HepG2 (cell line): ENCODE measurements around the gene DOCK2. TPM values are rescaled to one million over a fixed set of nuclear protein-coding genes. Genes with fewer than 3 reads are reported as not detected.

ENCODE experiments used
- ATAC-seq: fragments of 200-7000 bp; cut with Tn5 transposase; 3 replicates; pipeline ENCODE4 v1.9.1; 2020; ENCODE audit warnings: mild to moderate bottlenecking, moderate library complexity
- BruUV-seq: library from RNA; stranded (reverse); fragments of 400-500 nt; replicated peaks from 2 replicates; lab custom pipeline; 2021; lab: Mats Ljungman, UMichigan
- CTCF ChIA-PET: fragments of 300-600 bp; formaldehyde crosslinking; extraction: SDS; loops from one replicate; lab custom pipeline; 2021; ENCODE audit warnings: low total read pairs, inconsistent platforms, low intra/inter-chr PET ratio; lab: Yijun Ruan, JAX
- POLR2A ChIA-PET: fragments of 350-600 bp; sonication (Branson Sonifier 250); formaldehyde crosslinking; loops from one replicate; lab custom pipeline; 2020; ENCODE audit warnings: antibody characterized with exemption, inconsistent platforms; lab: Yijun Ruan, JAX
- DNase-seq: peaks from one replicate; pipeline ENCODE4 v3.0.0-alpha.2; 2015; ENCODE audit warnings: low spot score
- FAIRE-seq: peaks from 3 replicates; lab custom pipeline; 2011; peaks lifted over from hg19 to GRCh38; lab: Jason Lieb, UNC
- H2AFZ ChIP-seq: one replicate; pipeline ENCODE4 v1.6.1; 2011; ENCODE audit warnings: low read length, inconsistent platforms
- H3K27ac ChIP-seq: fragments of 300-600 bp; 3 replicates; pipeline ENCODE4 v1.8.0; 2011; ENCODE audit warnings: mixed run types, mild to moderate bottlenecking, mixed read lengths, low read length, inconsistent platforms; ENCODE audit not compliant: insufficient read depth; ENCODE audit errors: extremely low read length
- H3K27me3 ChIP-seq, 2 experiments: fragments of 200-600 bp in 1 of 2; 2 replicates in 1 of 2; 3 replicates in 1 of 2; pipeline versions ENCODE4 v1.6.0 to v1.8.0; 2011; ENCODE audit warnings: low read length in 2 of 2, mild to moderate bottlenecking in 2 of 2, moderate library complexity in 2 of 2, inconsistent platforms in 1 of 2; ENCODE audit not compliant: insufficient read depth in 2 of 2, control insufficient read depth in 1 of 2
- H3K36me3 ChIP-seq, 2 experiments: fragments of 200-600 bp in 1 of 2; replicated peaks in 1 of 2; 2 replicates in 1 of 2; 3 replicates in 1 of 2; pipeline versions ENCODE4 v1.5.1 to v1.8.0; 2011; ENCODE audit warnings: low read length in 2 of 2, inconsistent platforms in 1 of 2; ENCODE audit not compliant: insufficient read depth in 2 of 2, control insufficient read depth in 1 of 2
- H3K4me1 ChIP-seq: 2 replicates; pipeline ENCODE4 v1.5.1; 2012; ENCODE audit warnings: low read length, inconsistent platforms; ENCODE audit not compliant: insufficient read depth
- H3K4me2 ChIP-seq: 2 replicates; pipeline ENCODE4 v1.6.0; 2011; ENCODE audit warnings: low read depth, low read length, inconsistent platforms
- H3K4me3 ChIP-seq, 3 experiments: fragments of 200-600 bp in 1 of 3; sonication (generic), shearing (Covaris generic) in 1 of 3; replicated peaks in 1 of 3; 2 replicates each; pipeline ENCODE4 v1.5.1; 2011 to 2016; ENCODE audit warnings: low read length in 3 of 3, inconsistent platforms in 2 of 3, low read depth in 2 of 3, mild to moderate bottlenecking in 2 of 3, control low read depth in 1 of 3, mixed read lengths in 1 of 3; ENCODE audit not compliant: insufficient read depth in 1 of 3
- H3K79me2 ChIP-seq: one replicate; pipeline ENCODE4 v1.6.1; 2011; ENCODE audit warnings: low read length, inconsistent platforms; ENCODE audit not compliant: insufficient read depth
- H3K9ac ChIP-seq: 2 replicates; pipeline ENCODE4 v1.6.0; 2011; ENCODE audit warnings: mild to moderate bottlenecking, low read depth, low read length, inconsistent platforms; ENCODE audit not compliant: insufficient read depth
- H3K9me3 ChIP-seq: 2 replicates; pipeline ENCODE4 v1.5.1; 2012; ENCODE audit warnings: mild to moderate bottlenecking, low read length
- H4K20me1 ChIP-seq: 2 replicates; pipeline ENCODE4 v1.6.0; 2011; ENCODE audit warnings: inconsistent platforms, mild to moderate bottlenecking, low read length, moderate library complexity; ENCODE audit not compliant: insufficient read depth
- CEBPG ChIP-seq: IDR thresholded peaks from 2 replicates; pipeline ENCODE4 v1.6.1; 2016
- KDM4B ChIP-seq: sonication (generic); formaldehyde crosslinking; IDR thresholded peaks from 2 replicates; pipeline ENCODE4 v1.4.0; 2020; ENCODE audit warnings: missing genetic modification reagents
- TAF1 ChIP-seq: sonication (generic); formaldehyde crosslinking; IDR thresholded peaks from 2 replicates; pipeline ENCODE4 v1.4.0; 2020; ENCODE audit warnings: missing genetic modification reagents
- UBTF ChIP-seq: sonication (generic); formaldehyde crosslinking; IDR thresholded peaks from 2 replicates; pipeline ENCODE4 v1.4.0; 2020; ENCODE audit warnings: mild to moderate bottlenecking, missing genetic modification reagents
- ZBTB7A ChIP-seq: sonication (generic); formaldehyde crosslinking; IDR thresholded peaks from 2 replicates; pipeline ENCODE4 v1.8.0; 2022; ENCODE audit warnings: mild to moderate bottlenecking, missing genetic modification reagents
- ZNF121 ChIP-seq: sonication (generic); formaldehyde crosslinking; IDR thresholded peaks from 2 replicates; pipeline ENCODE4 v1.5.0; 2020; ENCODE audit warnings: mild to moderate bottlenecking, missing genetic modification reagents
- ZNF616 ChIP-seq: sonication (generic); formaldehyde crosslinking; IDR thresholded peaks from 2 replicates; pipeline ENCODE4 v1.5.0; 2020; ENCODE audit warnings: low read depth, mild to moderate bottlenecking, missing genetic modification reagents
- ZUFSP ChIP-seq: sonication (generic); formaldehyde crosslinking; IDR thresholded peaks from 2 replicates; pipeline ENCODE4 v1.9.0; 2021; ENCODE audit warnings: missing genetic modification reagents, mild to moderate bottlenecking, borderline replicate concordance
- WGBS: methylation state at CpG from one replicate; pipeline ENCODE4 v1.1.6; 2017; ENCODE audit warnings: low lambda C conversion rate; 5-methylcytosine and 5-hydroxymethylcytosine counted together
- in situ Hi-C: cut with HindIII; loops from 2 replicates; pipeline ENCODE4 v1.10.0; 2017; ENCODE audit warnings: low pct_unique_long_range_greater_than_20kb; ENCODE audit not compliant: extremely low pct_ligation_motif_present
- intact Hi-C: fragments of 100-400 bp; cut with micrococcal nuclease; formaldehyde crosslinking; loops from one replicate; pipeline ENCODE4 v1.10.0; 2022; ENCODE audit not compliant: unreplicated experiment
- polyA plus RNA-seq, 8 experiments: library from polyadenylated mRNA; depleted of rRNA in 3 of 8; stranded (reverse) in 7 of 8; unstranded in 1 of 8; fragments of >200 nt; fragmentation: Illumina TruSeq in 4 of 8; extraction: Trizol in 4 of 8; gene quantifications; 2 replicates each; pipeline versions ENCODE4 v1.2.1 to v1.2.3, GENCODE V29; 2011 to 2016; ENCODE audit warnings: low read depth in 4 of 8, missing spikeins in 1 of 8, mixed read lengths in 1 of 8; ENCODE audit not compliant: insufficient read depth in 1 of 8
- total RNA-seq, 5 experiments: library from RNA; depleted of rRNA; stranded (reverse); fragments of >200 nt; fragmentation: Illumina TruSeq; extraction: Trizol; gene quantifications; 2 replicates each; pipeline ENCODE4 v1.2.3, GENCODE V29; 2016; ENCODE audit warnings: low read depth in 1 of 5
- TF ChIP-seq, protein P1 (sequence below): sonication (generic); formaldehyde crosslinking; IDR thresholded peaks from 2 replicates; pipeline ENCODE4 v1.9.0; 2021; ENCODE audit warnings: missing genetic modification reagents, borderline replicate concordance
- TF ChIP-seq, protein P2 (sequence below): sonication (generic); formaldehyde crosslinking; IDR thresholded peaks from 2 replicates; pipeline ENCODE4 v1.8.0; 2022; ENCODE audit warnings: mild to moderate bottlenecking, missing genetic modification reagents, borderline replicate concordance

Gene DOCK2
- total and polyA plus RNA-seq, 2 of the 13 experiments (the other 11 are each of a cell fraction or from before 2014, with no cell fraction given) = not detected

- ChIA-PET POLR2A (no interaction called here), CTCF (no interaction called here)
- H3K27me3 ChIP-seq = no peaks in the 10 kb centered on the region; a peak in 1 of 5 replicates
- no peaks in the 10 kb centered on the region for H3K4me1 ChIP-seq
- no peak for FAIRE-seq
- ATAC-seq = no peak
- no peak overlapping the region for H3K9ac ChIP-seq
- H3K79me2 ChIP-seq = no peaks in the 10 kb centered on the region
- no peak overlapping the region for H3K27ac ChIP-seq
- H4K20me1 ChIP-seq = no peaks in the 10 kb centered on the region
- no peak for DNase-seq
- no peaks in the 10 kb centered on the region for H3K36me3 ChIP-seq
- no peak for TF ChIP-seq CEBPG (CRISPR knock-in tag)
- no peak for TF ChIP-seq TAF1
- TF ChIP-seq, protein P1, sequence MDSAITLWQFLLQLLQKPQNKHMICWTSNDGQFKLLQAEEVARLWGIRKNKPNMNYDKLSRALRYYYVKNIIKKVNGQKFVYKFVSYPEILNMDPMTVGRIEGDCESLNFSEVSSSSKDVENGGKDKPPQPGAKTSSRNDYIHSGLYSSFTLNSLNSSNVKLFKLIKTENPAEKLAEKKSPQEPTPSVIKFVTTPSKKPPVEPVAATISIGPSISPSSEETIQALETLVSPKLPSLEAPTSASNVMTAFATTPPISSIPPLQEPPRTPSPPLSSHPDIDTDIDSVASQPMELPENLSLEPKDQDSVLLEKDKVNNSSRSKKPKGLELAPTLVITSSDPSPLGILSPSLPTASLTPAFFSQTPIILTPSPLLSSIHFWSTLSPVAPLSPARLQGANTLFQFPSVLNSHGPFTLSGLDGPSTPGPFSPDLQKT (CRISPR knock-in tag) = no peak
- TF ChIP-seq ZBTB7A (CRISPR knock-in tag) = no peak
- TF ChIP-seq, protein P2, sequence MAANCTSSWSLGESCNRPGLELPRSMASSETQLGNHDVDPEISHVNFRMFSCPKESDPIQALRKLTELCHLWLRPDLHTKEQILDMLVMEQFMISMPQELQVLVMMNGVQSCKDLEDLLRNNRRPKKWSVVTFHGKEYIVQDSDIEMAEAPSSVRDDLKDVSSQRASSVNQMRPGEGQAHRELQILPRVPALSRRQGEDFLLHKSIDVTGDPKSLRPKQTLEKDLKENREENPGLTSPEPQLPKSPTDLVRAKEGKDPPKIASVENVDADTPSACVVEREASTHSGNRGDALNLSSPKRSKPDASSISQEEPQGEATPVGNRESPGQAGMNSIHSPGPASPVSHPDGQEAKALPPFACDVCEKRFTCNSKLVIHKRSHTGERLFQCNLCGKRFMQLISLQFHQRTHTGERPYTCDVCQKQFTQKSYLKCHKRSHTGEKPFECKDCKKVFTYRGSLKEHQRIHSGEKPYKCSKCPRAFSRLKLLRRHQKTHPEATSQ = no peak
- TF ChIP-seq UBTF (CRISPR knock-in tag) = no peak
- no peak for TF ChIP-seq KDM4B (CRISPR knock-in tag)
- no peak for TF ChIP-seq ZNF121 (CRISPR knock-in tag)
- no peak for TF ChIP-seq ZNF616
- TF ChIP-seq ZUFSP = no peak
- H3K9me3 ChIP-seq = no peaks in the 10 kb centered on the region
- in situ Hi-C loops (no loop called here), intact Hi-C loops (no loop called here)
- 0% methylated on average over 1 of the region's 1 CpG for WGBS
- H3K4me2 ChIP-seq = no peak overlapping the region
- no TSS peak for BruUV-seq
- H2AFZ ChIP-seq = no peak overlapping the region
- H3K4me3 ChIP-seq = no peak overlapping the region
Measured at GRCh38 chr5:169864483-169864882, 227.4 kb downstream of the DOCK2 start.
